ENCODE data around the gene TNS3. TPM values are rescaled to one million over a fixed set of nuclear protein-coding genes. Genes with fewer than 3 reads are reported as not detected.

The TNS3 gene
- total and polyA plus RNA-seq, 2 of the 13 experiments (the other 11 are each of a cell fraction or from before 2014, with no cell fraction given), result 52.9 to 55.7 TPM

GRCh38 chr7:47573758-47574481, 8.0 kb downstream of the TNS3 start (continued):
- TF ChIP-seq ZNF124 (CRISPR knock-in tag; IDR thresholded peaks at IDR 0.05) (0 out of 2 replicates have a peak, but pooled peaks have one; percentile 53), HNF1A (IDR thresholded peaks at IDR 0.05; ENCODE audit: low read depth) (peak; percentile 89), HNF1A (CRISPR knock-in tag; IDR thresholded peaks at IDR 0.05; ENCODE audit: borderline replicate concordance) (peak; percentile 90), GLI4 (CRISPR knock-in tag; IDR thresholded peaks at IDR 0.05; ENCODE audit: borderline replicate concordance) (0 out of 2 replicates have a peak, but pooled peaks have one; percentile 52), GATA4 (IDR thresholded peaks at IDR 0.05; ENCODE audit: borderline replicate concordance, low read depth) (no peak), SALL1 (CRISPR knock-in tag; IDR thresholded peaks at IDR 0.05) (peak; percentile 69), KAT8 (CRISPR knock-in tag; IDR thresholded peaks at IDR 0.05) (0 out of 2 replicates have a peak, but pooled peaks have one; percentile 26), KDM2A (CRISPR knock-in tag; IDR thresholded peaks at IDR 0.05; ENCODE audit: borderline replicate concordance, low read depth) (no peak), FOXJ3 (CRISPR knock-in tag; IDR thresholded peaks at IDR 0.05; ENCODE audit: borderline replicate concordance) (peak; percentile 36; the same call in 1 of the 2 replicates), MED1 (CRISPR knock-in tag; IDR thresholded peaks at IDR 0.05) (peak; percentile 68), ZNF552 (CRISPR knock-in tag; IDR thresholded peaks at IDR 0.05; ENCODE audit: borderline replicate concordance) (no peak), ZNF792 (CRISPR knock-in tag; IDR thresholded peaks at IDR 0.05) (0 out of 2 replicates have a peak, but pooled peaks have one; percentile 20), IRF2 (CRISPR knock-in tag; IDR thresholded peaks at IDR 0.05) (0 out of 2 replicates have a peak, but pooled peaks have one; percentile 18), ATF3 (CRISPR knock-in tag; IDR thresholded peaks at IDR 0.05) (no peak), ZNF362 (CRISPR knock-in tag; IDR thresholded peaks at IDR 0.05; ENCODE audit: borderline replicate concordance) (no peak), YEATS2 (CRISPR knock-in tag; IDR thresholded peaks at IDR 0.05; ENCODE audit: borderline replicate concordance) (no peak), ZNF317 (CRISPR knock-in tag; IDR thresholded peaks at IDR 0.05) (peak; percentile 55; the same call in 1 of the 2 replicates), MZF1 (CRISPR knock-in tag; IDR thresholded peaks at IDR 0.05; ENCODE audit: borderline replicate concordance) (no peak), ETV5 (CRISPR knock-in tag; IDR thresholded peaks at IDR 0.05; ENCODE audit: borderline replicate concordance) (peak; percentile 30; the same call in 1 of the 2 replicates), CSRNP2 (CRISPR knock-in tag; conservative IDR thresholded peaks at IDR 0.05; ENCODE audit: low read depth) (no peak), ZSCAN29 (CRISPR knock-in tag; conservative IDR thresholded peaks at IDR 0.05) (0 out of 2 replicates have a peak, but pooled peaks have one; percentile 35), BORCS8-MEF2B (CRISPR knock-in tag; IDR thresholded peaks at IDR 0.05) (0 out of 2 replicates have a peak, but pooled peaks have one; percentile 32), NFE2 (CRISPR knock-in tag; IDR thresholded peaks at IDR 0.05) (no peak)

Measured in HepG2 (cell line).